Testis (tissue), 3 donors: ENCODE data around the gene ANKRD17. TPM values are rescaled to one million over a fixed set of nuclear protein-coding genes. Genes with fewer than 3 reads are reported as not detected.
A peak's percentile ranks its signal among the peaks of the same experiment; 100 is the strongest.

Experiments used
- DNase-seq: peaks from one replicate; pipeline ENCODE4 v3.0.0-alpha.2; 2019
- H3K27ac ChIP-seq, 2 donors: fragments of 200-600 bp; sonication (generic); one replicate each; pipeline ENCODE4 v1.5.1; 2019
- H3K27me3 ChIP-seq: fragments of 200-600 bp; sonication (generic); one replicate; pipeline ENCODE4 v1.5.1; 2019
- H3K36me3 ChIP-seq: fragments of 200-600 bp; sonication (generic); one replicate; pipeline ENCODE4 v1.5.1; 2017; ENCODE audit warnings: low read depth; ENCODE audit errors: missing control alignments
- H3K4me1 ChIP-seq: fragments of 200-600 bp; sonication (generic); one replicate; pipeline ENCODE4 v1.5.1; 2019
- H3K4me3 ChIP-seq, 2 donors: fragments of 200-600 bp; sonication (generic); one replicate each; pipeline ENCODE4 v1.5.1; 2017 to 2019
- H3K9me3 ChIP-seq: fragments of 200-600 bp; sonication (generic); one replicate; pipeline ENCODE4 v1.5.1; 2017
- CTCF ChIP-seq, 3 experiments: fragments of 450-650 bp in 2 of 3; fragments of 200-600 bp in 1 of 3; sonication (generic) in 1 of 3; IDR thresholded peaks; one replicate each; pipeline ENCODE4 v1.5.1; 2016 to 2019; ENCODE audit warnings: antibody characterized with exemption in 3 of 3, mild to moderate bottlenecking in 2 of 3, moderate library complexity in 1 of 3
- POLR2A ChIP-seq: fragments of 450-650 bp; IDR thresholded peaks from one replicate; pipeline ENCODE4 v1.6.1; 2017; ENCODE audit warnings: antibody characterized with exemption, mild to moderate bottlenecking, moderate library complexity
- WGBS, 2 donors: methylation state at CpG; one replicate each; pipeline ENCODE4 v1.1.5; 2018; 5-methylcytosine and 5-hydroxymethylcytosine counted together
- intact Hi-C: fragments of 100-400 bp; cut with DNase I; formaldehyde crosslinking; loops from one replicate; pipeline ENCODE4 v1.15.1; 2023; ENCODE audit warnings: low total_unique reads
- polyA plus RNA-seq: library from polyadenylated mRNA; stranded (reverse); fragments of 350-450 nt; fragmentation: Illumina TruSeq; extraction: RNeasy Lipid Tissue Mini Kit (QIAGEN cat#74804); gene quantifications from one replicate; pipeline ENCODE4 v1.2.3, GENCODE V29; 2014; ENCODE audit warnings: low read depth, low replicate concordance; ENCODE audit not compliant: insufficient read depth
- total RNA-seq, 2 donors: library from RNA; depleted of rRNA; stranded (reverse); fragments of >200 nt; gene quantifications; one replicate each; pipeline ENCODE4 v1.2.3, GENCODE V29; 2016

ANKRD17 gene
- total and polyA plus RNA-seq, 3 donors from 2014 or later, result 26.9 to 78.3 (median 68.9) TPM

DNA sequence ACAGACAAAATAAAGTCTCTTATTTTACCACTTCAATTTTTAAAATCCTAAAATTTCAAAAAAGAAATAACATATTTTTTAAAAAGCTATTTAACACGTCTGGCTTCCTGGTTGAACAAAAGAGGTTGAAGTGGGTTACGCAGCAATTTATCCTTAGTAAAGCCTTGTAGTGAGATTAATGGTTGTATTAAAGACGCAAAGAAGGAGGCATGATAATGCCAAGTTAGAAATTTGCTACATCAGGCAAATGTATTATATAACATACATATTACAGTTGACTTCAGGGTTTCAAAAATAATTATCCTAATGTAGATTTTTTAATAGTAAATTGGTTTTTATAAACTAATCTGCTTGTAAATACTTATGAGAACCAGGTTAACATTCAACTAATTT, 35.3 kb downstream of the ANKRD17 start:
- no peaks in the 10 kb centered on the region for H3K36me3 ChIP-seq
- 49 to 53% methylated on average over 3 of the region's 3 CpGs for WGBS, 2 donors

DNA sequence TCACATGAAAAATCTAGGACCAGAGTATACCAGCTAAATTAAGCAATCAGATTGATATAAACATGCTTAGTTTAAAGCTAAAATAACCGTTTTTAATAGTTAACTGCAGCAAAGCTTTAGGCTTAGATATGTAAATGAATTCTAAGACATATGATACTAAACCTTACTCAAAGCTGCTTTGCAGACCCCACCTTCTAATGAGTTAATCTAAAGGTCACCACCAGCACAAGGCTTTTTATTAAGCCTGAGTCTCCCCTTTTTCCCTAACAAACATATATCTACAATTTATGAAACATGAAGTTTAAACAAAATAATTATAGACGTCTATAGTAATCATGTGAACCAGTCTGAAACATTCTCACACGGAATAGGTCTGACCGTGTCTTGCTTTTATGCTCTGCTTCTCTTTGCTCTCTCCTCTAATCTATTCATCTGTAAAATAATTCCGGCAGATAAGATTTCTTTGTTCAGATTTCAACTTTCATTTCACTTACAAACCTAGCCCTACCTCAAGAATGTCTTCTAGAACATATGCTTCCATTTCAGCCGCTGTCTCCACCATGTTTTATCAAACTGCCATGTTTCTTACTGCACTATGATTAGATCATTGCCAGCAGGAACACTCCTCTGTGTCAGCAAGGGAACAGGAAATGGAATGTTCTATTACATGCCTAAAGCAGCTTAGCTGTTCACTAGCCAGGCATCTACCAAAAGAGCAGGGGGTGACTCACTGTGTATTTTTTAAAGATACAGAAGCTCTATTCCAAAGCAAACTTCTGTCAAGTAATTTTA, 35.9 kb downstream of the ANKRD17 start:
- WGBS, 2 donors, result 21 to 29% methylated on average over 6 of the region's 6 CpGs
- Histone ChIP-seq H3K36me3 (no peaks in the 10 kb centered on the region), H3K27me3 (no peaks in the 10 kb centered on the region), H3K9me3 (no peaks in the 10 kb centered on the region), H3K4me3 (peak overlapping the region; percentile 31 to 58), H3K27ac (peak overlapping the region; percentile 68 to 78), H3K4me1 (peaks cover 14% of the 10 kb centered on the region)
- DNase-seq, result peak; percentile 79
- intact Hi-C loops, result no loop called here
- TF ChIP-seq CTCF (IDR thresholded peaks at IDR 0.05), result no peak
- TF ChIP-seq POLR2A, result no peak

More for the DNA sequence above, 35.3 kb downstream of the ANKRD17 start:
- no peak for DNase-seq
- peak overlapping the region in 1 of 2 donors; percentile 78 for H3K27ac ChIP-seq
- H3K9me3 ChIP-seq, result no peaks in the 10 kb centered on the region
- intact Hi-C loops, result no loop called here
- peaks cover 14% of the 10 kb centered on the region for H3K4me1 ChIP-seq
- no peak for TF ChIP-seq POLR2A
- no peak for TF ChIP-seq CTCF (IDR thresholded peaks at IDR 0.05)
- H3K27me3 ChIP-seq, result no peaks in the 10 kb centered on the region
- peak overlapping the region in 1 of 2 donors; percentile 58 for H3K4me3 ChIP-seq

- 80 to 87% methylated on average over 2 of the region's 2 CpGs for WGBS, 2 donors
- intact Hi-C loops, result no loop called here
- TF ChIP-seq POLR2A (no peak), CTCF (IDR thresholded peaks at IDR 0.05) (no peak)
- H3K36me3 ChIP-seq, result no peaks in the 10 kb centered on the region
- H3K4me1 ChIP-seq, result peaks cover 14% of the 10 kb centered on the region
- no peak overlapping the region for H3K4me3 ChIP-seq
- H3K27ac ChIP-seq, result no peak overlapping the region
- no peak for DNase-seq
- no peaks in the 10 kb centered on the region for H3K27me3 ChIP-seq
- H3K9me3 ChIP-seq, result no peaks in the 10 kb centered on the region
Observed at GRCh38 chr4:73221734-73222133, 36.9 kb downstream of the ANKRD17 start.

DNA sequence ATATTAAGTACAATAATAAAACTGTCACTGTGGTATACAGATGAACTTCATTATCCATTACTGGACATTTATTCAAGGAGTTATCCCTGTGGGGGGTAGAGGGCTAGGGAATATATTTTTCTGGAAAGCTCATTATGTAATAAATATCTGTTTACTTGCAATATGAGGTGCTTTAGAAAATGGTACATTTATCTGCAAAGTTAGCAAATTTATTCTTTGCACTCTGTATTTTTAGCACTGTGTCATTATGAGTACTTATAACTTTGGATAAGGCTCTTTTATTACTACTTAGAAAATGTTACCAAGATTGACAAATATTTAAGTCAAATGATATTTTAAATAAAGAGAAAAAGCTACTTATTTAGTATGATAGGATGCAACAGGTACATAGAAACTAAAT, 37.8 kb downstream of the ANKRD17 start:
- no peak for DNase-seq
- H3K27ac ChIP-seq, result no peak overlapping the region
- peaks cover 14% of the 10 kb centered on the region for H3K4me1 ChIP-seq
- no peak overlapping the region for H3K4me3 ChIP-seq
- H3K27me3 ChIP-seq, result no peaks in the 10 kb centered on the region
- H3K36me3 ChIP-seq, result no peaks in the 10 kb centered on the region
- TF ChIP-seq CTCF (IDR thresholded peaks at IDR 0.05) (no peak), POLR2A (no peak)
- intact Hi-C loops, result no loop called here
- no peaks in the 10 kb centered on the region for H3K9me3 ChIP-seq
